ENCODE results near the gene PLCB2. TPM values are rescaled to one million over a fixed set of nuclear protein-coding genes. Genes with fewer than 3 reads are reported as not detected.

Gene PLCB2
- 0.27 TPM in 1 of 2 replicates, not detected in the other for total RNA-seq (ENCODE audit: low replicate concordance)

GRCh38 chr15:40307421-40308211, at the start of gene PLCB2:
TSS of gene PLCB2 (minus strand) at chr15:40307935. CDS start at chr15:40307672, 263 bp downstream.
- no peak within 1 kb of the TSS for H3K4me3 ChIP-seq (ENCODE audit: low read depth, low read length)
- TF ChIP-seq CTCF (IDR thresholded peaks at IDR 0.05; ENCODE audit: insufficient read depth, low read length): no peak
- no peak for DNase-seq (ENCODE audit: low read depth)

- DNase-seq (ENCODE audit: low read depth): no peak
- no peak for TF ChIP-seq CTCF (IDR thresholded peaks at IDR 0.05; ENCODE audit: insufficient read depth, low read length)
- H3K4me3 ChIP-seq (ENCODE audit: low read depth, low read length): no peak overlapping the region
Measured at GRCh38 chr15:40357246-40357645, 49.5 kb upstream of the PLCB2 start.

- no peak for DNase-seq (ENCODE audit: low read depth)
- no peak overlapping the region for H3K4me3 ChIP-seq (ENCODE audit: low read depth, low read length)
- no peak for TF ChIP-seq CTCF (IDR thresholded peaks at IDR 0.05; ENCODE audit: insufficient read depth, low read length)
Measured at GRCh38 chr15:40355976-40356585, 48.3 kb upstream of the PLCB2 start.

GRCh38 chr15:40354408-40355171, 46.9 kb upstream of the PLCB2 start:
- peak; percentile 78 for TF ChIP-seq CTCF (IDR thresholded peaks at IDR 0.05; ENCODE audit: insufficient read depth, low read length)
- DNase-seq (ENCODE audit: low read depth): peak; percentile 57
- no peak overlapping the region for H3K4me3 ChIP-seq (ENCODE audit: low read depth, low read length)

- DNase-seq (ENCODE audit: low read depth): no peak
- H3K4me3 ChIP-seq (ENCODE audit: low read depth, low read length): no peak overlapping the region
- no peak for TF ChIP-seq CTCF (IDR thresholded peaks at IDR 0.05; ENCODE audit: insufficient read depth, low read length)
Measured at GRCh38 chr15:40353697-40354096, 46.0 kb upstream of the PLCB2 start.

GRCh38 chr15:40352281-40352901, 44.7 kb upstream of the PLCB2 start:
- DNase-seq (ENCODE audit: low read depth): no peak
- H3K4me3 ChIP-seq (ENCODE audit: low read depth, low read length): no peak overlapping the region
- TF ChIP-seq CTCF (IDR thresholded peaks at IDR 0.05; ENCODE audit: insufficient read depth, low read length): no peak
